HG03432 (cell line): ENCODE measurements around the gene MIDN.
A peak's percentile ranks its signal among the peaks of the same experiment; 100 is the strongest.

Source experiments
- ATAC-seq: cut with Tn5 transposase; IDR thresholded peaks from one replicate; pipeline ENCODE4 v1.9.1; 2021; ENCODE audit warnings: mild to moderate bottlenecking, moderate library complexity; ENCODE audit not compliant: unreplicated experiment

MIDN gene

GRCh38 chr19:1269065-1269477, 20.7 kb downstream of the MIDN start, which contains the start of gene CIRBP:
Gene CIRBP, plus strand, starts transcription at chr19:1269332. Its CDS starts 1,602 bp downstream, at chr19:1270934.
- ATAC-seq: peak; percentile 54

GRCh38 chr19:1269478-1270212, 21.3 kb downstream of the MIDN start:
- ATAC-seq: peak; percentile 25

- no peak for ATAC-seq
Observed at GRCh38 chr19:1270213-1270853, 21.9 kb downstream of the MIDN start.

- ATAC-seq: no peak
Observed at GRCh38 chr19:1270854-1271527, 22.6 kb downstream of the MIDN start.

- ATAC-seq: no peak
Observed at GRCh38 chr19:1271528-1272422, 23.4 kb downstream of the MIDN start.

GRCh38 chr19:1272423-1273262, 24.3 kb downstream of the MIDN start:
- ATAC-seq: no peak

GRCh38 chr19:1273263-1274041, 25.1 kb downstream of the MIDN start:
- ATAC-seq: no peak

GRCh38 chr19:1274081-1274851, 25.9 kb downstream of the MIDN start:
- ATAC-seq: no peak

GRCh38 chr19:1274852-1275259, 26.5 kb downstream of the MIDN start:
- ATAC-seq: no peak

- peak; percentile 77 for ATAC-seq
Observed at GRCh38 chr19:1275260-1275975, 27.0 kb downstream of the MIDN start, which contains the start of gene FAM174C. Gene FAM174C, plus strand, starts transcription at chr19:1275530. Its CDS starts 20 bp downstream, at chr19:1275550.

GRCh38 chr19:1275976-1276627, 27.7 kb downstream of the MIDN start:
- no peak for ATAC-seq

- ATAC-seq: no peak
Observed at GRCh38 chr19:1276628-1277022, 28.2 kb downstream of the MIDN start.

- no peak for ATAC-seq
Observed at GRCh38 chr19:1277061-1277460, 28.7 kb downstream of the MIDN start.

- no peak for ATAC-seq
Observed at GRCh38 chr19:1278074-1278473, 29.7 kb downstream of the MIDN start.

- ATAC-seq: no peak
Observed at GRCh38 chr19:1278713-1279660, 30.6 kb downstream of the MIDN start.

- no peak for ATAC-seq
Observed at GRCh38 chr19:1279782-1280341, 31.5 kb downstream of the MIDN start.
